ENCODE measurements around the gene CCT6A. TPM values are rescaled to one million over a fixed set of nuclear protein-coding genes. Genes with fewer than 3 reads are reported as not detected.
A peak's percentile ranks its signal among the peaks of the same experiment; 100 is the strongest.
"Not testable (repeated sequence)": the region's sequence is repeated elsewhere in the genome, so short reads cannot be mapped to it uniquely, and the experiment has no call there.

Gene CCT6A
- total RNA-seq, 1 donor from 2014 or later, result 67.6 TPM

DNA sequence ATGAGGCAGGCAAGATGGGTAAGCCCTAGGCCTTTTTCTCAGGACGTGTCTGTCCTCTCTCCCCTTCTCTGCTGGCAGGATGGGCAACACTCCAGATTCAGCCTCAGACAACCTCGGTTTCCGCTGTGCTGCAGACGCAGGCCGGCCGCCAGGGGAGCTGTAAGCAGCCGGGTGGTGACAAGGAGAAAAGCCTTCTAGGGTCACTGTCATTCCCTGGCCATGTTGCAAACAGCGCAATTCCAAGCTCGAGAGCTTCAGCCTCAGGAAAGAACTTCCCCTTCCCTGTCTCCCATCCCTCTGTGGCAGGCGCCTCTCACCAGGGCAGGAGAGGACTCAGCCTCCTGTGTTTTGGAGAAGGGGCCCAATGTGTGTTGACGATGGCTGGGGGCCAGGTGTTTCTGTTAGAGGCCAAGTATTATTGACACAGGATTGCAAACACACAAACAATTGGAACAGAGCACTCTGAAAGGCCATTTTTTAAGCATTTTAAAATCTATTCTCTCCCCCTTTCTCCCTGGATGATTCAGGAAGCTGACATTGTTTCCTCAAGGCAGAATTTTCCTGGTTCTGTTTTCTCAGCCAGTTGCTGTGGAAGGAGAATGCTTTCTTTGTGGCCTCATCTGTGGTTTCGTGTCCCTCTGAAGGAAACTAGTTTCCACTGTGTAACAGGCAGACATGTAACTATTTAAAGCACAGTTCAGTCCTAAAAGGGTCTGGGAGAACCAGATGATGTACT is 28.1 kb downstream of the CCT6A start:
- TF ChIP-seq, protein P1, sequence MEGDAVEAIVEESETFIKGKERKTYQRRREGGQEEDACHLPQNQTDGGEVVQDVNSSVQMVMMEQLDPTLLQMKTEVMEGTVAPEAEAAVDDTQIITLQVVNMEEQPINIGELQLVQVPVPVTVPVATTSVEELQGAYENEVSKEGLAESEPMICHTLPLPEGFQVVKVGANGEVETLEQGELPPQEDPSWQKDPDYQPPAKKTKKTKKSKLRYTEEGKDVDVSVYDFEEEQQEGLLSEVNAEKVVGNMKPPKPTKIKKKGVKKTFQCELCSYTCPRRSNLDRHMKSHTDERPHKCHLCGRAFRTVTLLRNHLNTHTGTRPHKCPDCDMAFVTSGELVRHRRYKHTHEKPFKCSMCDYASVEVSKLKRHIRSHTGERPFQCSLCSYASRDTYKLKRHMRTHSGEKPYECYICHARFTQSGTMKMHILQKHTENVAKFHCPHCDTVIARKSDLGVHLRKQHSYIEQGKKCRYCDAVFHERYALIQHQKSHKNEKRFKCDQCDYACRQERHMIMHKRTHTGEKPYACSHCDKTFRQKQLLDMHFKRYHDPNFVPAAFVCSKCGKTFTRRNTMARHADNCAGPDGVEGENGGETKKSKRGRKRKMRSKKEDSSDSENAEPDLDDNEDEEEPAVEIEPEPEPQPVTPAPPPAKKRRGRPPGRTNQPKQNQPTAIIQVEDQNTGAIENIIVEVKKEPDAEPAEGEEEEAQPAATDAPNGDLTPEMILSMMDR (IDR thresholded peaks at IDR 0.05; ENCODE audit: borderline replicate concordance), result peak; percentile 94
- peak; percentile 86 for DNase-seq
- peak overlapping the region; percentile 23 for H3K4me3 ChIP-seq
- no peaks in the 10 kb centered on the region for H3K9me3 ChIP-seq (replicated peaks)
- peaks cover 60% of the 10 kb centered on the region for H3K4me1 ChIP-seq
- H3K36me3 ChIP-seq, result peaks cover 25% of the 10 kb centered on the region
- H3K27ac ChIP-seq (replicated peaks), result peak overlapping the region; percentile 95
- no peaks in the 10 kb centered on the region for H3K27me3 ChIP-seq (ENCODE audit: low read depth)
- intact Hi-C loops (cut with micrococcal nuclease), result no loop called here

DNA sequence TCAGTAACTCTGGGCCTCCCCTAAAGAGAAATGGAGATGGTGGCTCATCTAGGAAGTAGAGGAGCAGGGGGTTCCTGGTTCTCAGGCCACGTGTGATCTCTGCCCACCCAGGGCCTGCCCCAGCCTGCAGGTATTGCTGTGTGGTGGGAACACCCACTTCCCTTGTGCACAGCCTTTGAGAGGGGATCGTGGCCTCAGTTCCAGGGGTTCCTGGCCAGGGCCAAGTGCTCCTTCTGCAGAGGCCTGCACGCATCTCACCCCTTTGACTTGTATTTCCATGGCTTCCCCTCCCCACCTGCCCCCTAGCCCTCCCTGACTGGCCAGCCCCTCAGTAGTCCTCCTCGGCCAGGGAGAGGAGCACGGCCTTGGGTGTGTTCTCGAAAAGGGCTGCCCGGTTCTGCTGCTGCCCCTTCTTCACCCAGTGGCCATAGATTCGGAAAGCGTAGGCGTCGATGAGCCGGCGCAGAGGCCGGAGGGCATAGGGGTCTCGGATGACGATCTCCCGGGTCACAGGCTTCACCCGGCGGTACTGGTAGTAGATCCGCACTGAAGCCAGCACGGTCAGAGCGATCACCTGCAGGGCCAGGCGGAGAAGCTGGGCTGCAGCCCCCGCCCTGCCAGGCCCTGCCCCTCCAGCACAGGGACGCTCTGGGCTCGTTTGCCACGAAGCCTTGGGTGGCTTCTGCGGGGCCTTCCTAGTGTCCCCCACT is 29.3 kb downstream of the CCT6A start:
- peaks cover 34% of the 10 kb centered on the region for H3K36me3 ChIP-seq
- DNase-seq; H3K9me3 ChIP-seq (replicated peaks); intact Hi-C loops (cut with micrococcal nuclease); H3K27me3 ChIP-seq (ENCODE audit: low read depth); H3K4me3 ChIP-seq: not testable (repeated sequence)
- H3K4me1 ChIP-seq, result peaks cover 59% of the 10 kb centered on the region
- peak overlapping the region; percentile 95 for H3K27ac ChIP-seq (replicated peaks)

DNA sequence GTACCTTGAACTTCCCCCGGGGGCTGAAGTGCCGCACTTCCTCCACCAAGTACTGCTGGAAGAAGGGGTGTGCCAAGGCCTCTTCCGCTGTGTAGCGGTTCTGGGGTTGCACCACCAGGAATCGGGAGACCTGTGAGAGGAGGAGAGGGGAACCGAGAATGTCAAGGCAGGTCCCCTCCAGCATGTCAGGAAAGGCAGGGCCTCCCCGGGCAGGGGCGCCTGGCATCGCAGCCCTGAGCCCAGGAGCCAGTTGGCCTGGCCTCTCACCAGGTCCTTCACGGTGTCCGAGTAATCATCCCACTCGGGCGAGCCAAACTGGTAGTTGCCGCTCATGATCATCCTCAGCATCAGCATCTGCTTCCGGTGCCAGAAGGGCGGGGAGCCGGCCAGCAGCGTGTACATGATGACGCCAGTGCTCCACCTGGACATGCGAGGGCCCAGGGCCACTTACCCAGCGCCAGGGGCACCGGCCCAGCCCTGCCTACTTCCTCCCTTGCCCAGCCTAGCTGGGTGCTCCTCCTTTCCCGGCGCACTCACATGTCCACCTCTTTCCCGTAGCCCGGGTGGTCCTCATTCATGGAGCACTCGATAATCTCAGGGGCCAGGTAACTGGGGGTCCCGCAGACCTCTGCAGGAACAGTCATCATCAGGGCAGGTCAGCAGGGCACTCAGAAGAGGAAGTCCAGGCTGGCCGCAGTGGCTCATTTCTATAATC is 30.2 kb downstream of the CCT6A start:
- TF ChIP-seq, protein P1 (IDR thresholded peaks at IDR 0.05; ENCODE audit: borderline replicate concordance), result no peak
- no peaks in the 10 kb centered on the region for H3K9me3 ChIP-seq (replicated peaks)
- peak overlapping the region; percentile 95 for H3K27ac ChIP-seq (replicated peaks)
- DNase-seq, result no peak
- intact Hi-C loops (cut with micrococcal nuclease), result no loop called here
- no peaks in the 10 kb centered on the region for H3K27me3 ChIP-seq (ENCODE audit: low read depth)
- H3K36me3 ChIP-seq, result peaks cover 43% of the 10 kb centered on the region
- peaks cover 59% of the 10 kb centered on the region for H3K4me1 ChIP-seq
- H3K4me3 ChIP-seq, result no peak overlapping the region

DNA sequence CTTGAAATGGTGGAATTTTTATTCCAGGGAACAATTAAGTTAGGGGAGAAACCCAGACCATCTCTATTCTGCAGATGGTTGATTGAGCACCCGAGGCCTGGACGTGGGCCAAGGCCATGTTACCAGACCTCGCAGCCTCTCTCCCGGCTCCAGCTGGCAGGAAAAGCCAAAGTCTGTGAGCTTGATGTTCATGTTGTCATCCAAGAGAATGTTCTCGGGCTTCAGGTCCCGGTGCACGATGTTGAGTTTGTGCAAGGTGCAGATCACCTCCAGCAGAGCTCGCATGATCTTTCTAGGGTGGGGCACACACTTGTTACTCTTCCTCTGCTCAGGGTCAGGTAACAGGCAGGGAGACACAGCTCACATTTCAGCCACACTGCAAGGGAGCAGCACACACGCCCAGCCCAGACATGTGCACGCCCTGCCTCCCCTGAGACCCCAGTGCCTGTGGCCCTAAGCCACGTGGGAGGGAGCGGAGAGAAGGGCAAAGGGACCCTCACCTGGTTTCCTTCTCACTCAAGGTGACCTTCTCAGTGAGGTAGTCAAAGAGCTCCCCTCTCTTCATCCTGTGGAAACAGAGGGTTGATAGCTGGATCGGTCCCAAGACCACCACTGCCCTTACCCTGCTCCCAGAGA is 31.7 kb downstream of the CCT6A start:
- intact Hi-C loops (cut with micrococcal nuclease), result no loop called here
- Histone ChIP-seq H3K27ac (replicated peaks) (peak overlapping the region; percentile 74), H3K9me3 (replicated peaks) (no peaks in the 10 kb centered on the region), H3K4me3 (no peak overlapping the region), H3K27me3 (ENCODE audit: low read depth) (no peaks in the 10 kb centered on the region), H3K4me1 (peaks cover 56% of the 10 kb centered on the region), H3K36me3 (peaks cover 54% of the 10 kb centered on the region)
- peak; percentile 72 for DNase-seq
- TF ChIP-seq, protein P1 (IDR thresholded peaks at IDR 0.05; ENCODE audit: borderline replicate concordance), result no peak

DNA sequence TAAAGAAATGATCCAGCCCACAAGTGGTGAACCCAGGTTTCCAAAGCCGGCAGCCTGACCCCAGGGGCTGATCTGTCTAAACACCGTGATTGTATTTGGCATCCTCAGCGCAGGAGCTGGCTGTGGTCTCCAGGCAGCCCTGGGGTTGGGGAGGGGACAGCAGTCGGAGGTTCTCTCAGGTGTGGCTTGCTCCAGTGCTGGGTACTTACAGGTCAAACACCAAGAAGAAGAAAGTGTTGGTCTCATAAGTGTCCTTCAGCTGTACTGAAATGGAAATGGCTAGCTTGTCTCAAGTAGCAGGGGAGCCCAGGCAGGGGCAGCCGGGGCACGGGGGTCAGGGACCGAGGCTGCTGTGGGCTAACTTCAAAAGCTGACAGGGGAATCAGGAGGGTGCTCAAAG is 35.2 kb downstream of the CCT6A start:
- no peaks in the 10 kb centered on the region for H3K27me3 ChIP-seq (ENCODE audit: low read depth)
- H3K27ac ChIP-seq (replicated peaks), result no peak overlapping the region
- H3K4me1 ChIP-seq, result peaks cover 32% of the 10 kb centered on the region
- H3K4me3 ChIP-seq, result no peak overlapping the region
- no peaks in the 10 kb centered on the region for H3K9me3 ChIP-seq (replicated peaks)
- DNase-seq, result no peak
- intact Hi-C loops (cut with micrococcal nuclease), result no loop called here
- TF ChIP-seq, protein P1 (IDR thresholded peaks at IDR 0.05; ENCODE audit: borderline replicate concordance), result no peak
- peaks cover 51% of the 10 kb centered on the region for H3K36me3 ChIP-seq
